CD4-positive, alpha-beta T cell treated with Interleukin-21 for 1 hour (primary cell): ENCODE data around the gene PRKAB1.
"Not testable (repeated sequence)": the region's sequence is repeated elsewhere in the genome, so short reads cannot be mapped to it uniquely, and the experiment has no call there.

Experiments used
- DNase-seq: peaks from one replicate; pipeline ENCODE4 v3.0.0-alpha.2; 2020

The PRKAB1 gene

DNA sequence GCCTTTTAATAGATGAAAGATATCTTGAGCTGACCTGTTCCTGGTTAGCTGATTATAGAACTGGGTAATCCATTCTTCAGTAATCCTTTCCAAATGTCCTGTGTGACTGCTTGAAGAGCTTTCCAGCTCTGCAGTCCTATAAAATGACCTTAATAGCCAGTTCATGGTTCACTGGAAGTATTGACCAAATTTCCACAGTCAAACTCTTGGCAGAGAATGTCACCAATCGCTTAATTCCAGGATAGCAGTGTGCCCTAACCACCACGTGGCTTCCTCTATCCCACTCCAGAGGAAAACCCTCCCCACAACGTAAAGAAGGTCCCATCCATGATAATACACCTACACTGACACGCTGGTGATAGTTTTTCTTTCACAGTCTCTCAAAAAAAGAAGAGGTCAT lies 17.4 kb downstream of the PRKAB1 start:
- no peak for DNase-seq

DNA sequence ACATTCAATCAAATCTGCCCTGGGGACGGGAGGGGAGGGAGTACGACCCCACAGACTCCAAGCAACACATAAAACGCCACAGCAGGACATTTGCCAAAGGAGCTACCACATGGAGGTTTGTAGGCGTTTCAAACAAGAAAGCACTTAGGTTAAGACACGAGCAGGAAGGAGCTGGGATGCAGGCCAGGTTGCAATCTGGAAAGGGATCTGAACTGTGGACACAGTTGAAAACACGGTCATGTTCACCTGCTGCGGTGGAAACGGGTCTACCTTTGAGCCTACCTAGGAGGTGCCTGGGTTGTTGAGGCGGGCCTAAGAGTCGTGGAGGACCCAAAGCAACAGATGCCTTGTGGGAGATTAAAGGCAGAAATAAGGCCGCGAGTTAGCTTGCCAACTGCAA lies 18.4 kb downstream of the PRKAB1 start:
- no peak for DNase-seq

DNA sequence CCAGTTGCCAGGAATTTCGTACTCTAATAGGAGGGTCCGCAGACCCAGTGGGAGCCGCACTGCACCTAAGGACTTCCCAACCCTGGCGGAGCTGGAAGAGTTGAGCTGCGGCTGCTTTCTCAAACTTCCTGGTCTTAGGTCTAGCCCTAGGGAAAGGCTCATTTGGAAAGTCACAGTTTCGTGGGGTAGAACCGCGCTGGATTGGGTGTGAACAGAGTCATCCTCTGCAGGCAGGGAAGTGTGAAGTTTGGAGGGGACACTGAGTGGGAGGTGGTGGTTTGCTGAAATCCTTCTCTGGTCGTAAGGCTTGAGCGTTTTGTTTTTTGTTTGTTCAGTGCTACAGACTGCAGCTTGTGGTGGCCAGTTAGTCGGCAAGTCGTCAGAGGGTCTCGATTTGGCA lies 18.8 kb downstream of the PRKAB1 start:
- DNase-seq, result no peak

DNA sequence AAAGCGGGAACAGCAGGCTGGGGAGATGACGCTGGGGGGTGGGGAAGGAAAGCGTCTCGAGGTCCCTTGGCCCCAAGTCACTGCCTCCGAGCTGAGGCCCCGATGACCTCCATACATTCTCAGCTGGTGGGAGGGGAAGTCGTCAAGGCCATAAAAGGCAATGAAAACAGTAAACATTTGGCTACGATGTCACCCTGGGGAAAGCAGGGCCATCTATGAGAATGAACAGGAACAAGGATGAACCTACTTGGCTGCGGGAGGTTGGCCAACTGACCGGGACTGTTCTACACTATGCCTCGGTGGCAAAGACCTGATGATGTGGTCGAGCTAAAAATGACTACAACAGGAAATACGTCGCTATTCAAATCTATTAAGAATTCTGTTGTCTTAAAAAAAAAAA lies 19.5 kb downstream of the PRKAB1 start:
- no peak for DNase-seq

DNA sequence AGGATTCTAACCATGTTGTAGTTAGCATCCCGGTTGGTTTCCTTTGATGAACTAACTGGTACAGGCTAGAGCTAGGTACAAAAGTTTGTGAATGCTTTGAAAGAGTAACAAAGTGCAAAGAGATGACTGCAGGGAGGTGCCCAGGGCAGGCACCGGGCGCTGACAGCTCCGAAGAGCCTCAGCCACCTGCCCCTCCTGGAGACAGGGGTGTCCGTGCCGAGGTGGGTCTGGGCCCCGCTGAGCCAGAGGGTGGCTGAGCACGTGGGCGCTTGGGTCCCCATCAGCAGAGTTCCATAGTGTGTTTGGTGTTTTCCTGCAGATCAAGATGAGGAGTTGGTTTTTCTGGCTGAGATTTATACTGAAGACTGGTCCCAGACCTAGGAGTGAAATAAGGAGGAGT lies 19.9 kb downstream of the PRKAB1 start:
- DNase-seq, result no peak

DNA sequence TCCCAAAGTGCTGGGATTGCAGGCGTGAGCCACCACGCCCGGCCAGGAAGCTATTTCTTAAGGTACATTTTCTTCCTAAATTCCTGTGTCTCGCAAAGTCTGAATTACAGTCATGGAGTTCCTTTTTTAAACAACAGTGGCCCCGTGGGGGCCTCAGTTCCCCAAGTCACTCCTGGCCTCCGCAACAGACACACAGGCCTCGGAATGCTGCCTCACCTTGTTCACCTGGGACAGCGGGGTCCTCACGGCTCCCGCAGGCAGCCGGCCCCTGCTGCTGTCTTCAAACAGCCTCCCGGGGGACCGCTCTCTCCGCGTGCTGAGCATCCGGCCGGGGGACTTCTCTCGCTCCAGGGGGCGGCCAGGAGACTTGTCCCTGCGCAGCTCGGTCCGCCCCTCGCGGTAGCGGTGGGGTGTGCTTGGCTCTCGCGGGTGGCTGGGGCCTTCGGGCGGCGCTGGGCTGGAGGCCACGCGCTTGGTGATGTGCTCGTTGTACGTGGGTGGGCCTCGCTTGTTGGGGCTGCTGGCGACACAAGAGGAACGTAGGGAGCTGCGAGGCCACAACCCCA lies 22.1 kb downstream of the PRKAB1 start:
- no peak for DNase-seq

DNA sequence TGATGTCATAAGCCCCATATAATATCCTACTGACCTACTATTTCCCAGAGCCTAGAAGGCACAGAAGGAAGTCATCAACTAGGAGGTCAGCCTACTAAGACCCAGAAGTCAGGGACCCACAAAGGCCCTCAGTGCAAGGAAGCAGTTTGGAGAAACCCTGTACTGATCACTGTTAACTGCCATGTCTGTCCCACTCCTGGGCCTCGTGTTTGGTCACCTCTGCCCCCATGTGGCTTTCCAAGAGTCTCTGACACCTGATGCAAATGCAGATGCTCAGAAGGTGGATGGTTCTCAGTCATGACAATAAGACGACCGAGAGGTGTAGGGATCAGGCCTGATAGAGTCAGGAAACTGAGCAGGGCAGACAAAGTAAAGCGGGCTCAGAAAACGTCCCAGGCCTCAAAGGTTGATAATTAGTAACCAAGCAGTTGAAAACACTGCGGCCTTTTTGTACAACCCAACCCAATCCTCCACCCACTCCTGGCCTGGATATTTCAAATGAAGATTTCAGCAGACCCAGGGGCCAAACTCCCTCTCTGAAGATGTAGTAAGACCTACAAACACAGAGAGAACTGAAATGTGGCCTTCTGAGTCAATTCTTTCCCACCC lies 23.4 kb downstream of the PRKAB1 start:
- DNase-seq, result no peak

DNA sequence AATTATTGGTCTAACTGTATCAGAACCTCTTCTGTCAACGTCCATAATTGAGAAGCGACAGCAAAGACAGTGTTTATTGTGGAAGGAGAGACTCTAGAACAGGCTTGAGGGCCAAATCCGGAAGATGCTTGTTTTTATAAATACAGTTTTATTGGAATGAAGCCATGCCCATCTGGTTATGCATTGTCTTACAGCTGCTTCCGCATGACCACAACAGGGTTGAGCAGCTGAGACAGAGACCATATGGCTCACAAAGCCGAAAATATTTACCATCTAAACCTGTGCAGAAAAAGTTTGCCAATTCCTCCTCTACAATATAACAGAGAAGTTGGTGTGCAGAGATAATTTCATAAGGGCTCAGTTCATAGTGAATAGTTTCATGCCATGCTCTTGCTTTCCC lies 24.5 kb downstream of the PRKAB1 start:
- no peak for DNase-seq

DNA sequence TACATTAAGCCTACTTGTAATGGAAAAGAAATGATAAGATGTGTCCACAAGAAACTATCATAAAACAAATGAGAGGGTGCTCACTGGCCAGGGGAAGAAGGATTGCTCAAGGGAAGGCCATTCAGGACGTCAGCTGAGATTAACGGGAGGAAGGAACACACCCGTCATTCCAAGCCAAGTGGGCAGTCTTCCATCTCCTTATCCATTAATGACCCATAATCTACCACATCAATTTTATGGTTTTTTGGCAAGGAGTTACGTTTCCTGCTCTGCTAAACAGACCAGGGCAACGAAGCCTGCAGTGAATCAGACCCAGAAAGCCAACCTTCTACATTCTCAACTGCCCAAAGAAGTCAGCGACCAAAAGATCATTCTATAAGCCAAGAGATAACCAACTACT lies 25.1 kb downstream of the PRKAB1 start:
- no peak for DNase-seq

DNA sequence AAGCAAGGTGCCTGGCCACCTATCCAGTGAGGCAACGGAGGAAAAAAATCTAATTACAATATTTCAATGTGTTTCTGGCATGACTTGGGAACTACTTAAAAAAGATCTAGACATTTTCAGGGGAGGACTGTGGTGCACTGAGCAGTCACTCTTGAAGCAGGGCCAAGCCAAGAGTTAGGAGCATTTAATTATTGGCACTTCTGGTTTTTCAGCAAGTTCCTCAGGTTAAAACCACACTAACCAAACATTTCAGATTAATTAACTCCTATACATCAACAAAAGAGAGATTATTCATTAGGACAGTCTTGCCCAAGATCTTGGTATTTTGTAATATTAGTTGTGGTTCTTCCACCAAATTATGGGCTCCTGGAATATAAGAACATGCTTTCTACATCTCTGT lies 25.6 kb downstream of the PRKAB1 start:
- DNase-seq, result no peak

DNA sequence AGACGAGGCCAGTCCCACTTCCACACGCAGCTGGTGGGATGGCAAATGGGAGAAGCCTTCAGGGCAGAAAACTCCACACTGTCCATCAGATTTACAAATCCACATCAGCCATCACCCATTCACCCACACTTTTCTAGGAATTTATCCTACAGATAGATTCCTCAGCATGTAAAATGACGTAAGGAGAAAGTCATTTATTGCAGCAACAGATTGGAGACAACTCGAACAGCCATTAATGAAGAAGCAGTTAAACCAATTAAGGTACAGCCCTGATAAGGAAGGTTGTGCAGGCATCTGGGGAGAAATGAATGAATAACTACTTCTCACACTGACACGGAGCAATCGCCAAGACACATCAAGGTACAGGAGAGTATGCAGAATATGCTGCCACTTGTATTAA lies 26.2 kb downstream of the PRKAB1 start:
- DNase-seq, result no peak

DNA sequence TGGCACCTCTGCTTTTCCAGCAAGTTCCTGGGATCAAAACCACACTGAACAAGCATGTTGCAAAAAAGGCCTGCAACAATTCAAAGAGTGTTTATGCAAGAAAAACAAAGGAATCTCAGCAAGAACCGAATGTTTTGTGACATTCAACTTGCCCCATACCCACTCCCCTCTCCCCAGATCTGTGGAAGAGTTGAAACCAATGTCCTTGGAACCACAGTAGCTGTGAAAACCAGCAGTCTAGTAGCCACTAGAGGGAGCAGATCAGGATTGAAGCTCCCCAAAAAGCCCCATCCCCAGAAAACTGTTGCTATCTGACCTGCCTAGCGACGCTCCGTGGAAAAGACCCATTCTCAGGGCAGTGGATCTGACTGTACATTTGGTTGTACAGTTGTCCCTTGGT lies 27.1 kb downstream of the PRKAB1 start:
- no peak for DNase-seq

DNA sequence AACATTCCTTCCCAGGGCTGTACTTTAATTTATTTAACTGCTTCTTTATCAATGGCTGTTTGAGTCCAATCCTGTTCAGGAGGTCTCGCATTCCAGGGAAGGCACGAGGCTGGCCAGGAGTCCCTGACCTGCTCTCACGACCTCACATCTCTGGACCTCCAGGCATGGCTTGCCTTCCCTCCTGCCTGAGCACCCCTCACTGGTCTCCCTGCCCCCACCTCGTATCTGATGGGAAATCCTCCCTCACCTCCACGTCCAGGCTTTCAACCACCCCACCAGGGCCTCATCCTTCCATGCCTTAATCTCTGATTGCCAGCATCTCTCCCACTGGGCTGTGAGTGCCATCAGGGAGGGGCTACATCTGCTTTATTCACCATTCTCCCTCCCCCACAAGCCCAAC lies 29.0 kb downstream of the PRKAB1 start:
- no peak for DNase-seq

DNA sequence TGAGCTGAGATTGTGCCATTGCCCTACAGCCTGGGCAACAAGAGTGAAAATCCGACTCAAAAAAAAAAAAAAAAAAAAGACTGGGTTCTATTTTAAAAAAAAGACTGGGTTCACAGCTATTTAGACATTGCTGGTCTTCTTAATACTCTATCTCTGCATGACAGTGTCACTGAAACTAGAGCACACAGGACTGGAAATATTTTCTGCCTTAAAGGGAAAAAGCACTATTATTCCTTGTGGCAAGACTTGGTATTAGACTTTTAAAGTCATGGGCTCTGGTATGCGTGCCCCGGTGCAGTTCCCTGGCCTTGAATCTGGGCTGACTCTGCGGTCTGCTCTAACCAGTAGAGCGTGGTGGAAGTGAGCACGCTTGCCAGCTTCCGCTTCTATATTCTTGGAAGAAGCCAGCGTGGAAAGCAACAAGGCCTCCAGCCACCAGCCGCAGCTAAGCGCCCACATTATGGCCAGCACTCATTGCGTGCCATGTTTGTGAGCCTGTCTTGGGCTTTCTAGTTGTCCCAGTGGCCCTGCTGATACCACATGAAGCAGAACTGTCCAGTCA lies 31.3 kb downstream of the PRKAB1 start:
- no peak for DNase-seq

DNA sequence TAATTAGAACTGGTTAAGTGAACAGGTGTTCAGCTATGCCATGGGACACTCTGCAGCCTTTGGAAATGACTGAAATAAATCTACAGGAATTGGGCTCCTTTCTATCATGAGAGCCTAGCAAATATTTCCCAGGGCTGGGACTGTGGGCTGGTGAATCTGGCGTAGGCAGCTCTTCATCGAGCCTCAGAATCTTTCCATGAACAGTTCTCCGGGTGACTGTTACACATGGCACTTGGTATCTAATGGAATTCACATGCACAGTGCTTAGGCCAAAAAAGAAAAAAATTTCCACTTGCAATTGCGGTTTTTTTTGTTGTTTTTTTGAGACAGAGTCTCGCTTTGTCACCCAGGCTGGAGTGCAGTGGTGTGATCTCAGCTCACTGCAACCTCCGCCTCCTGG lies 32.1 kb downstream of the PRKAB1 start:
- DNase-seq, result no peak

DNA sequence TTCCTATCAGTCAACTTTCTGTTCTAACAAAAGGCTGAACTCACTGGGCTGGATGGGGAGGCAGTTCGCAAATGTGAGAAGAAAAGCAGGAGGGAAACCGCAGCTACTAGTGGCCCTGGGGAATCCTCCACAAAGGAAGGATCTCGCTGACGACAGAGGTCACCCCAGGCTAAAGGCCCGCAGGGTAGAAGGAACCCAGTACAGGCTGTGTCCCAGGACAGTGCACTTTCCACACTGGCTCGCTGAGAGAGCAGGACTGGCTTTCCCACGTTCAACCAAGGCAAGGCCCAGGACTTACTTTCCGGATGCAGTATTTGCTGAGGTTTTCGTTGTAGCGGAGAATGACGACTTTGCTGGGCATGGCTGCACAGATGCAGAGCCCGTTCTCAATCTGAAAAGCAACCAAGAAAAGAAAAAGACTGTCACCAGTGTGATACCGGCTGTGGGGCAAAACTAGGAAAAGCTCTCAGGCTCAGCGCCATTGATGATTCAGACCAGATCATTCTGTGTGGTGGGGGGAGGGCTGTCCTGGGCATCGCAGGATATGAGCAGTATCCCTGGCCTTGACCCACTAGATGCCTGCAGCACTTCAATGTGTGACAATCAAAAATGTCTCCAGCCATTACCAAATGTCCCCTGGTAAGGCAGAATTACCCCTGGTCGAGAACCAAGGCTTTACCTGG lies 36.3 kb downstream of the PRKAB1 start:
- no peak for DNase-seq

DNA sequence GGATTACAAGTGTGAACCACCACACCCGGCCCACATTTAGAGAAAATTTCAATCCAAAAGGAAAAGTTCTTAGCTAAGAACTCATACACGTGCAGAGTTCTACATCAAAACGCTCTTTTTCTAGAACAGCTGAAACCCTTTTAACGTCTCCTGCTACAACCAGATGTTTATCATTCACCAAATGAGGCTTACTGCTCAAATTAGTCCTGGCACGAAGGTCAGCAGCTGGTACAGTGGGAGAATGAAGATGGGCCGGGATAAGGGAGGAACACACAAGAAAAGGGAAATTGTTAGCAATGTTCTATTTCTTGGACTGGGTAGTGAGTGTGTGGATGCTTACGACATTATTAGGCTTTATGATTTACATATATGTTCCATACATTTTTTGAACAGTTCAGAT lies 37.2 kb downstream of the PRKAB1 start:
- DNase-seq, result no peak

DNA sequence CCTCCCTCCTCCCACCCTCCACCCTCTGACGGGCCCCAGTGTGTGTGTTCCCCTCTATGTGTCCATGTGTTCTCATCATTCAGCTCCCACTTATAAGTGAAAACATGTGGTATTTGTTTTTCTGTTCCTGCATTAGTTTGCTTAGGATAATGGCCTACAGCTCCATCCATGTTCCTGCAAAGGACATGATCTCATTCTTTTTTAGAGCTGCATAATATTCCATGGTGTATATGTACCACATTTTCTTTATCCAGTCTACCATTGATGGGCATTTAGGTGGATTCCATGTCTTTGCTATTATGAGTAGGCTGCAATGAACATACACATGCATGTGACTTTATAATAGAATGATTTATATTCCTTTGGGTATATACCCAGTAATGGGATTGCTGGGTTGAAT lies 38.5 kb downstream of the PRKAB1 start:
- not testable (repeated sequence) for DNase-seq

DNA sequence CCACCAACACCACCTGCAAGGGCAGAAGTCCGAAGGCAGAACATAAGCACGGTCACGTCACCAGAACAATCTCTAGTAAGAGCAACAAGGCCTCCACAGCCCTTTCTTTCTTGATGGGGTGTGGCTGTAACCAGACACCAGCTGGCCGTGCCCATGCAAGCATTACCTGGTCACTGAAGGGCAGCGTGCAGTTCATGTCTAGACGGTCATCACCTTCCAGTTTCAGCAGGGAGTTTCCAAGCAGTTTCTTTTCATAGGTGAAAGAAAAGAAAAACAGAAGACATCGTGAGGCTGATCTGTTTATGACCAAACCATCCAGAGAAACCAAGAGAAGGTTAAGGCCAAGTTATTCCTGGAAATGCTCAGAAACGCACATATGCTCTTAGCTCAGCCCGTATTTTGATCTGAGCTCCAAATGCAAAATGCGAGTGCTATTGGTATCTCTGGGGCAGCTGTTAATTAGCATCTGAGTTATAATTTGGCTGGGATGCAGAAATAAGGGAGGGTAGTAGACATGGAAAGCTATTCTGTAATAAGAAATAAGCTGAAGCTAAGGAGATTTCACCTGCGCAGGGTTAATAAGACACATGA lies 42.5 kb downstream of the PRKAB1 start:
- no peak for DNase-seq

DNA sequence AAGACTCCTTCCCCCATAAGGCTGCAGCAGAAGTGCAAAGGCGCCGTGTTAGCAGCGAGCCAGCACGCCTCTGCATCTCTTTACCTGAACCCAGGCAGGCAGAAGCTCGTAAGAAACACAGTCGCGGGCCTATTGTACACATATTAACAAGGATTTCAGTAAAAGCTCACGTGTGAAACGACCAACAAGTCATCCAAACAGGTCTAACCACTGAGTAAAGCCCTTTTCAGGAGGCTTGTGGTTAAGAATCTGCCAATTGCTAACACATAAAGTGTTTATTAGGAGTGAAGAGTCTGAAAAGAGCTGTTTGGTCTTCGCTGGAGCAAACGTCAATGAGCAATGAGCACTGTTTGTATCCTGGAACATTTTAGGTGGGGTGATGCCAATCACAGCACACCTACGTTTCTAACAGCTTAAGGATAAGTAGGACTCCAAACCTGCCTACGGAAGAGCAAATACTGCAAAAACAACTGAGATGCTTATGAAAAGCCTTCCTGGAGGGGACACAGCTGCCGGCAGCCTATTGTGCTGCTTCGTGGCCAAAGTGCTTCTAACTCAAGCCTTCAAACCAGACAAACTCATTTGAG lies 43.1 kb downstream of the PRKAB1 start:
- no peak for DNase-seq

DNA sequence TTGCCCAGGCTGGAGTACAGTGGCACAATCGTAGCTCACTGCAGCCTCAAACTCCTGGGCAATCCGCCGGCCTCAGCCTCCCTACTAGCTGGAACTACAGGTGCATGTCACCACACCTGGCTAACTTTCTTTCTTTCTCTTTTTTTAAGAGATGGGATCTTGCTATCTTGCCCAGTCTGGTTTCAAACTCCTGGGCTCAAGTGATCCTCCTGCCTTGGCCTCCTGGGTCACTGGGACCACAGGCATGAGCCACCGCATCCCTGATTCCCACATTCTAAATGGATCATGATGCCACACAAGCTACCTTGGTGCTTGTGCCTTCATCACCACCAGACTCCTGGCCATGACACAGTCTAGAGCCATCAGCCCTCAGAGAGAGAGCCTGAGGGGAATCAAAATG lies 43.8 kb downstream of the PRKAB1 start:
- no peak for DNase-seq

DNA sequence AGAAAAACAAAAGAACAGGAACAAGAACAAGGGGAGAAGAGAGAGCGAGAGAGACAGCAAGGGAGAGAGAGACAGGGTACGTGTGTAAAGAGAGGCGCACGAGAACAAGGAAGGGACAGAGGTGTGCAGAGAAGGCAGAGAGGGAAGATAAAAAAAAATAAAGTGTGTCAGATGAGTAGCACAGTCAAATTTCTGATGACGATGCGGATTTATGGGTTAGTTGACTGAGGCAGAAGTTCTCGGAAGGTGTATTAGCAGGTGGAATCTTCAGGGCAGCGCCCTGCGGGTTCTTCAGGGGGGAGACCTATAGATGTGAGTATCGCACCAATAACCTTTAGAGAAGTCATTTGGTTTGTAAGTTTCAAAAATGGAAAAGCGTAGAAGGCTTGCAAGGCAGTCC lies 44.8 kb downstream of the PRKAB1 start:
- no peak for DNase-seq

DNA sequence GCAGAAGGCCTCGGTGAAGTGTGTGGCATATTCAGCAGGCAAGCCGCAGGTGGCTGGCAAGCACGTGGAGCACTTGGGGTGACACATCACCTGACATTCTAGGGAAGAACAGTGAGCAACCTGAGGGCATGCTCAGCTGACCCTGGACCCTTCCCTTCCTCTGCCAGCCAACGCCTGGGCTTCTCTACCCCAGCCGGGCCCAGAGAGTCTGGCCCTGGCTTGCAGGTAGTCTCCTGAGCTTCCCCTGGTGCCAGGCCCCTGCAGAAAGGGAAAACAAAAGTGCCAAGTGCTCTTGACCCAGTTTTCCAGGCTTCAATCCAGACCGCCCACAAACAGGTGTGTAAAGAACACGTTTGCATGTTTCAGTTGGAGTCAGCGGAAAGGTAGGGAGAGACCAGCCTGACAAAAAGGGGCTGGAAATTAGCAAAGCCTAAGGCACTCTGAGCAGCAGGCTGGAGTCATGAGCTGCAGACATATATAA lies 45.7 kb downstream of the PRKAB1 start:
- DNase-seq, result no peak
